Head of caudate nucleus (tissue), 42 donors: Measurements from ENCODE around the gene ANKRD13D.
A peak's percentile ranks its signal among the peaks of the same experiment; 100 is the strongest.

ENCODE experiments used
- DNase-seq, 42 donors: peaks; one replicate each; pipeline versions ENCODE4 v3.0.0 to v3.0.0-alpha.2; 2020 to 2021; ENCODE audit warnings: mixed read lengths in 7 of 42
- intact Hi-C: fragments of 100-400 bp; cut with DNase I; formaldehyde crosslinking; loops from one replicate; pipeline ENCODE4 v1.15.0; 2022

ANKRD13D gene

DNA sequence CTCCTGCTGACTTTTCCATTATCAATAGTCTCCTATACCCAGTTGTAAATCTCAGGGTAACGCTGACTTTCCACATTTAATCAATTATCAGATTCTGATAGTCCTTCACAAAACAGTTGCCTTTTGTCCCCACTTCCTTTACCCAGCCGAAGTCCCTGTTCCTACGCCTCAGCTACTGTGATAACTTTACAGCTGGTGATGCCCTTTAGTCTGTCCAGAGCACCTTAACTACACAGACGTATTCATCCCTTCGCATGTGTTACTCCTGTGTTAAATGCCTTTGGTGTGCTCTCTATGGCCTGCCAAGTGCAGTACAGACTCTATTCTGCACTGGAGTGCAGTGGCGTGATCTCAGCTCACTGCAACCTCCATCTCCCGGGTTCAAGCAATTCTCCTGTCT, 34.4 kb downstream of the ANKRD13D start:
- DNase-seq: no peak
- intact Hi-C loops: no loop called here

DNA sequence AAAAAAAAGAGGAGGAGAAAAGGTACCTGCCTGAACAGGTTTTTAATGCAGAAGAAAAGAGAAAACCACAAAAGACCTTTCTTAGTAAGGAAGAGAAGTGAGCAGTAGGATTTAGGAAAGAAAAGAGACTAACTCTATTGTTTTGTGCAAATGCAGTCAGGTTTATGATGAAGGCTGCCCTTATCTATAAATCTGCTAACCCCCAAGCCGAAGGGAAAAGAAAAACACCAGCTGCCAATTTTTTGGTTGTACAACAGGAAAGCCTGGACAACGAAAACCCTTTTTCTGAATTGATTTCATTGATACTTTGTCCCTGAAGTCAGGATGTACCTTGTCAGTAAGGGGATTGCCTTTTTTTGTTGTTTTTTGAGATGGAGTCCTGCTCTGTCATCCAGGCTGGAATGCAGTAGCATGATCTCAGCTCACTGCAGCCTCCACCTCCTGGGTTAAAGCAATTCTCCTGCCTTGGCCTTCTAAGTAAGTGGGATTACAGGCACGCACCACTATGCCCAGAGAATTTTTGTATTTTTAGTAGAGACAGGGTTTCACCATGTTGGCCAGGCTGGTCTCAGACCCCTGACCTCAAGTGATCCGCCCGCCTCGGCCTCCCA, 43.1 kb downstream of the ANKRD13D start:
- DNase-seq: no peak
- intact Hi-C loops: no loop called here

DNA sequence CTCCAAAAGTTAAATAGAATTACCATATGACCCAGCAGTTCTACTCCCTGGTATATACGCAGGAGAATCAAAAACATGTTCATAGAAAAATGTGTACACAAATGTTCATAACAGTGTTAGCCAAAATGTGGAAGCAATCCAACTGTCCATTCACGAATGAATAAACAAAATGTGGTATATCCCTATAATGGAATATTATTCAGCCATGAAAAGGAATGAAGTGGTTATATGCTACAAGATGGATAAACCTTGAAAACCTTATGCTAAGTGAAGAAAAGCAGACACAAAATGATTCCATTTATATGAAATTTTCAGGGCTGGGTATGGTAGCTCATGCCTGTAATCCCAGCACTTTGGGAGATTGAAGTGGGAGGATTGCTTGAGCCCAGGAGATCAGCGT, 48.2 kb downstream of the ANKRD13D start:
- no peak for DNase-seq
- intact Hi-C loops: no loop called here

DNA sequence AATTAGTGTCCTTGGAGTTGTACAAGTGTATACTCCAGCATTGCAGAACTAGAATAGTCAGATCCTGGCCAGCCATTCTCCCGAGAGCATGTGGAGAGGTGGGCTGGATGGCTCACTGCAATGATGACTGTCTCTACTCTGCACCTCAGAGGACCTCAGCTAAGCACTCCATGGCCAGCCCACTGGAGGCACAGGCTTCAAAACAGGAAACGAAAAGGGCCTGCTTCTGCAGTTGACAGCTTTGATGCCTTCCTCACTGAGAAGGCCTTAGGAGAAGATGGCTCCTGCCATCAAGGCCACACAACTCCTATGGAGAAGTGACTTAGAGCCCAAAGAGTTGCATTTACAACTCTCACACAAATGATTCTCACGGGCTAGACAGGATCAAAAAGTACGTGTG, 55.2 kb downstream of the ANKRD13D start:
- DNase-seq: no peak
- intact Hi-C loops: no loop called here

DNA sequence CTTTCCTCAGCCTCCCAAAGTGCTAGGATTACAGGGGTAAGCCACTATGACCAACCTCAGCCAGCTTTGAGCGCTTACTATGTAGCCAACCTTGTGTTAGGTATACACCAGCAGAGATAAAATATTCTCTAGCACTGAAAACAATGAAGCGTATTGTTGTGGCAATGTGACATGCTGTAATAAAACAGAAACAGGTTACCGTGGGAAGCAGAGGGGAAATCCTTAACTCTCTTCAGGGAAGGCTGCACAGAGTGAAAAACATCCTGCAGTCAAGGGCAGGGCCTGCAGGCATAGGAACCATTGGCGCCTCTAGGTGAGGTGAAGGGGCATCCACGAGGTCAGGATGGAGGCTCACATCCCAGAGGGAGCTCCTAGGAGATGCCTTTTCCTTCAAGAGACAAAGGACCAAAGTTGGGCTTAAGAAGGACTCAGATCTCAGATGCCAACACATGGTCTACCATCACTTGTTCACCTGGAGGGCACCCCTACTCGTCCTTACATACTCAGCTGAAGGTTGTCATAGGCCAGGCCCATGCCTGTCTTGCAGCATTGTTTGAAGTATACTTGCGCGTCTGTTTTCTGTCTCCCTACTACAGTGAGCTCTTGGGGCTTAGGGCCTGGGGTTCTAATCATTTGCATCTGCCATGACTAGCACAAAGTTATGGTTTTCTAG, 56.3 kb downstream of the ANKRD13D start:
- DNase-seq: no peak
- intact Hi-C loops: no loop called here

DNA sequence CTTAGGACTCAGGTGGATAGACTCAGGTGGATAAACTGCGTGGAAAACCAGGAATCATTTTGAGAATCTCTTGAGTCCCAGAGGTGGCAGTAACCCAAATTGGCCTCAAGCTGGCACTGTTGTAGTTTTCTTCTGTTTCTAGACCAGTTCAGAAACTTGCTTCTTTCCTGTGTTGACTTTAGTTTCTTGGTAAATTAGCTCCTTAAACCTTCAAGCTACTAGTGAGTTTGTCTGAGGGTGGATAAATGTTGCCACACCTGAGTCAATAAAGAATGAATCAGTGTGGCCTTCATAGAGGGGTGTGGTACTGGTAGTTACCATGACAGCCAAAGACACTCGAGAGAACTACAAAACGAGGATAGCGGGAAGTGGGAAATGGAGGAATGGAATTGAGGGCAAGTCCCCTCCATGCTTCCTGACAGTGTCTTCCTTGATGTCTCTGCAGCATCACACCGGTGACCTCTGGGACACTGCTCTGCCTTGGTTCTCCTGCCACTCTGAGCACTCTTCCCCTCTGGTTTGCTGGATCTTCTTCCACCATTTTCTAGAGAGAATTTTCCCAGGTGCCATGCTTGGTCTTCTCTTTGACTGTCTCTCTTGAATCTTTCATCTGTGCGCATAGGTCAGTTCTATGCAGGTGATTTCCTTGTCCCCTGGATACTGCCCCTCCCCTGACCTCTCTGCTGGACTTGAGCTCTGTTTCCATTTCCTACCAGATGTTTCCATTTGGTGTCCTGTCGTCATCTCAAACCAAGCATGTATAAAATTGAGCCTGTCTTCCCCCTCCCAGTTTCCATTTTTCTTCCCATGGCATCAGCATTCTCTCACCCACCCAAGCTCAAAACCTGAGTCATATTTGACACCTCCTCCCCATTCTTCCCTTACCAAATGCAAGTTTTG, 57.1 kb downstream of the ANKRD13D start:
- peak in 7 of 42 donors; percentile 29 to 54 (median 39) for DNase-seq
- intact Hi-C loops: no loop called here

DNA sequence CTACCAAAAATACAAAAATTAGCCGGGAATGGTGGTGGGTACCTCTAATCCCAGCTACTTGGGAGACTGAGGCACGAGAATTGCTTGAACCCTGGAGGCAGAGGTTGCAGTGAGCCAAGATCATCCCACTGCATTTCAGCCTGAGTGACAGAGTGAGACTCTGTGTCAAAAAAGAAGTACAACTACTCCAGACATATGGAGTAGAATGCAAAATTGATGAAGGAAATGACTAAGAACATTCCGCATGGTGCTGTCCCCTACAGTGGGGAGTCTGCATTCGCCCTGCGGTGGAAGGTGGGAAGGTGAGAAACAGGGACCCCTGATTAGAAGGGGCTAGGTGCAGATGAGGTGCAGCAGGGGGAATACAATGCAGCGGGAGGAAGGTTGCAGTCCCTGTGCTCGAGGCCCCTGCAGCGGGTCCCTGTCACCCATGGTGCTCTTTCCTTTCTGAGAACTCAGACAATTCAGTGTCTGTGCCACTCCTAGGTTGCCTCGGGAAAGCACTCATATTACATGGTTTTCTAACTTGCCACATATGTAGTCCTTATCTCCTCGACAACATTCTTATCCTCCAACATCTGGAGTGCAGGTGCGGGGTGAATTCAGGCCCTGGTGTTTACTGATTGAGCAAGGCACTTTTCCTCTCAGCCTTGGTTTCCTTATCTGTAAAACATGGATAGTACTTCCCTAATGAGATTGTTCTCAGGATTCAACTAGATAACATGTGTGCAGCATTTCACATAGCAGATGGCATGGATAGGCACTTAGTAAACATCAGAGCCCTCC, 59.1 kb downstream of the ANKRD13D start:
- no peak for DNase-seq
- intact Hi-C loops: no loop called here

DNA sequence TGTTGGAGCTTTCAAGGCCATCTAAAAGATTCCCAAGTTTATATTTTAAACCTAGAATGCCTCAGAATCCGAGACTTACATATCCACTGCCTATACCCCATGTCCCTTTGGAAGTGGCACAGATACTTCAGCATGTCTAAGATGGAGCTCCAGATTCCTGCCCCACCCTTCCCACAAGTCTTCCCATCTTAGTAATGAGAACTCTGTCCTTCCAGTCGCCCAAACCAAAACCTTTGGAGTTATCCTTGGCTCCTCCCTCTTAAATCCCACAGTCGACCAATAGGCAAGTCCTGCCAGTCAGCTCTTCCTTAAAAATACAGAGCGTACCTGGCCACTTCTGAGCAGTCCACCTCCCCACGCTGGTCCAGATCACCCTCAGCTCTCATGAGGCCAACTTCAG, 59.9 kb downstream of the ANKRD13D start:
- DNase-seq: no peak
- intact Hi-C loops: no loop called here

DNA sequence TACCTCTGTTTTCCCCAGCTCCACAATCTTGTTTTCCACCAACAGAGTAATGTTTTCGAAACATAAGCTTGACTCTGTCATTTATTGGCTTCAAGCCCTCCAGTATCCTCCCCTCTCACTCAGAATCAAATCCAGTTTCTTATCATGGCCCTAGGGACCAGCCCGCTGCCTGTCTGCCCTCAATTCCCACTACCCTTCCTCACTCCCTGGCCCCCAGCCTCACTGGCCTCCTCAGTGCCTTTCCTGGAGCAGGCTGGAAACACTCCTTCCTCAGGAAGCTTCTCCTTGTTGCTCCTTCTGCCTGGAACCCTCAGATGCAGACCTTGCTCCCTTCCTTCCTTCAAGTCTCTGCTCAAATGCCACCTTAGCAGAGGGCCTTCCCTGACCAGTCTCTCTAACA, 60.4 kb downstream of the ANKRD13D start:
- intact Hi-C loops: no loop called here
- DNase-seq: no peak

DNA sequence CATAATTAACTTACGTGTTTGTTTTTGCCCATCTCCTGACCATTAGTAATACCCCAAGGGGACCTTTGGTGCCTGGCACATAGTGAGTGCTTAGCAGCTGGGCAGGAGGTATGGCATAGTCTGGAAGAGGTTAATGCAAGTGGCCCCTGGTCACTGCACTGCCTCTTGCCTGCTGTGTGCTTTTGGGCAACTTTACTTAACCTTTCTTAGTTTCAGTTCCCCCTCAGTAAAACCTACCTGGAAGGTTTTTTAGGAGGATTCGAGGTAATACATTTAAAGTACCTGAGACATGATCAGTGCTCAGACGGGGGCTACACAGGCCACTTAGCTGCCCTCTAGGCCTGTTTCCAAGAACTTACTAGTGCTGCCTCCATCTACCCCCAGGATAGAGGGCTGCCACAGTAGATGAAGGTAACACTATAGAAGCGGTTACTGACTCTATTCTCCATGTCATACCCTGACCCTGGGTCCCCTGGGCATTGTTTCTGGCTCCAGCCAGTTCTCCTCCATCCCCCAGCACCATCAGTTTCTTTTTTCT, 60.9 kb downstream of the ANKRD13D start:
- intact Hi-C loops: loop anchor here (5.0 kb wide), 1 partner anchor 42 kb away; the partner anchor contains the start of gene RAD9A
- DNase-seq: no peak

DNA sequence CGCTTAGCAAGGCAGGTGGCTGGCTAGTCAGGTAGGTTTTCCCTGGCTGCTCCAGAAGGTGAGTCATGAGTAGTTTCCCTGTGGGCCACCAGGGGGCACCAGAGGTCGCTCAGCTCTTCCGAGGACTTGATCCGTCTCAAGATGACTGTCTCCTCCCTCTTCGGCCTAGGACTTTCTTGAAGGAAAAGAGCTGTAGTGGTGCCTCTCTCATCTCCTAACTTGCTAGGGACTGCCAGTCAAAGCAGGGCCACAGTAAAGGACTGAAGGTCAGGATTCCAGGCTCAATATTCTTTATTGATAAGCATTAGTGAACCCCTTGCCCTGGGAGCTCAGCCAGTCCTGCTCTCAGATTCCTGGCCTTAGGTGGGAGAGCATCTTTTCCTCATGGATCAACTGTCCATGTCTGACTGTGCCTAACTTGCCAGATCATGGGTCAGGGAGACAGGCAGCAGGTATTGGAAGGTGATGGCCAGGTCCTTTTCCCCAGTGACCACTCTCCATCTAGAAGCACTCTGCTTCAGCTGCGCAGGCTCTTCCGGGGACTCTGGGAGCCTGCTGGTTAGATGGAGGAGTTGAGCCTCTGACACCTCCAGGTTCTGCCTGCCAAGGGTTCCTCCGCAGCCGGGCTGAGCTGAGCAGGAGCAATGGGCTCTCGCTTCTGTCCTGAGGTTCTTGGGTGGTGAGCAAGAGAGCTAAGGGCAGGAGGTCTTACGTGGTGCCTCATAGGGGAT, 62.3 kb downstream of the ANKRD13D start:
- intact Hi-C loops: loop anchor here (5.0 kb wide), 1 partner anchor 41 kb away; the partner anchor contains the start of gene RAD9A
- peak in 39 of 42 donors; percentile 35 to 84 (median 64) for DNase-seq
